ENCODE results near the gene KCP. TPM values are rescaled to one million over a fixed set of nuclear protein-coding genes. Genes with fewer than 3 reads are reported as not detected.

KCP gene
- total RNA-seq, 1 experiment from 2014 or later = 1.6 TPM

DNA sequence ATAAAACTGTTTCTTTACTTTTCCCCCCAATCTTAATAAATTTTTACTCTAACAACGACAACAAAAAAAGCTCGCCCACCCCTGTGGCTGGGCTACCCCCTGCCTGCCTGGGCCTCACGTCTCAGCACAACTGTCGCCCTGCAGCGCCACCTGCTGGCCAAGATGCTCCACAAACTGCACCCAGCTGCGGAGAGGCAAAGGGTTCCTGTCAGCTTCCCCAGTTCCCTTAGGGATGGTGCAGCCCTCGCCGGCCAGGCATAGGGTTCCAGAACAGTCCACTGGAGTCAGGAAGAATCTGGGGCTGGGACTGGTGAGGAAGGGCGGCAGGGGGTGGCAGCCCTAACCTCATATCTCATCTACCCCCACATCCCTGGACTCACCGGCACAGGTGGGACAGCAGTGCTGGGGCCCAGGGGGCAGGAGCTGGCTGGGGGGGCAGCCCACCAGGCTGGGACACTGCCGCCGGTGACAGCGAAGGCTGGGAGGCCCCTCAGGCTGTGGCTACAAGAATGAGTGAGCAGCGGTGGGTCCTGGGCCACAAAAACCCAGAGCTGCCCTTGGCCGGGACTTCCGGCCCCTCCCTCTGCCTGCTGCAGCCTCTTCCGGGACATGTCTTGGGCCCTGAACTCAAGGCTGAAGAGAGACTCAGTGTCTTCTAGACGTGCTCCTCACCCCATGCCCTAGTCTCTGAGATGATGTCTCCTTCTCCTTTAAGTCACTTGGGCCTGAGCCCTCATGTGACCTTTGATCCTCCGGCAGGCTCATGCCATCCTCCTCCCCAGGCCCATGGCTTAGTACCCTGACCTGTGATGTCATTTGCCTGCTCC, 26.7 kb downstream of the KCP start:
- CTCF ChIA-PET = interaction anchor here (0.8 to 1.4 kb wide), 16 partner anchors 9 to 457 kb away, joined by 3 to 10 read pairs (median 4); partner anchors contain the start of genes ATP6V1F and CCDC136
- no peaks in the 10 kb centered on the region for H4K20me1 ChIP-seq (ENCODE audit: insufficient read depth)
- POLR2A ChIA-PET = no interaction called here
- H3K4me1 ChIP-seq (ENCODE audit: control insufficient read depth in 1 of 2, insufficient read depth in 2 of 2, low read length in 2 of 2) = peaks cover 0 to 15% of the 10 kb centered on the region in 2 experiments; a peak in 2 of 4 replicates
- intact Hi-C loops (cut with micrococcal nuclease) = loop anchor here (1.0 to 5.0 kb wide), 3 partner anchors 90 to 457 kb away; no protein-coding TSS in a partner anchor
- no peak overlapping the region for H3K4me2 ChIP-seq (ENCODE audit: low read length)
- ATAC-seq = peak; percentile 71
- DNase-seq (ENCODE audit: low read depth, low spot score) = peak; percentile 58
- no peak overlapping the region for H3K4me3 ChIP-seq (replicated peaks in 1 of 2; ENCODE audit: low read depth in 1 of 2, low read length in 2 of 2)
- H3K36me3 ChIP-seq (ENCODE audit: control insufficient read depth in 1 of 2, insufficient read depth in 2 of 2, low read length in 2 of 2) = no peaks in the 10 kb centered on the region
- peak; percentile 26; the same call in 1 of the 2 replicates for TF ChIP-seq ZFX (IDR thresholded peaks at IDR 0.05)
- TF ChIP-seq CEBPB (IDR thresholded peaks at IDR 0.05; ENCODE audit: low read depth) = no peak
- TF ChIP-seq SIN3A (IDR thresholded peaks at IDR 0.05; ENCODE audit: low read depth) = no peak
- no peak for TF ChIP-seq RAD21 (IDR thresholded peaks at IDR 0.05; ENCODE audit: low read depth)
- TF ChIP-seq CBX3 (IDR thresholded peaks at IDR 0.05; ENCODE audit: low read depth) = no peak
- TF ChIP-seq POLR2A (IDR thresholded peaks at IDR 0.05; ENCODE audit: borderline replicate concordance, extremely low read depth, insufficient read depth, insufficient read length) = no peak
- TF ChIP-seq ZNF274 (IDR thresholded peaks at IDR 0.05; ENCODE audit: low read depth, low read length) = no peak
- TF ChIP-seq TCF7L2 (IDR thresholded peaks at IDR 0.05; ENCODE audit: borderline replicate concordance, extremely low read depth, insufficient read depth, insufficient read length) = no peak
- TF ChIP-seq, protein P1, sequence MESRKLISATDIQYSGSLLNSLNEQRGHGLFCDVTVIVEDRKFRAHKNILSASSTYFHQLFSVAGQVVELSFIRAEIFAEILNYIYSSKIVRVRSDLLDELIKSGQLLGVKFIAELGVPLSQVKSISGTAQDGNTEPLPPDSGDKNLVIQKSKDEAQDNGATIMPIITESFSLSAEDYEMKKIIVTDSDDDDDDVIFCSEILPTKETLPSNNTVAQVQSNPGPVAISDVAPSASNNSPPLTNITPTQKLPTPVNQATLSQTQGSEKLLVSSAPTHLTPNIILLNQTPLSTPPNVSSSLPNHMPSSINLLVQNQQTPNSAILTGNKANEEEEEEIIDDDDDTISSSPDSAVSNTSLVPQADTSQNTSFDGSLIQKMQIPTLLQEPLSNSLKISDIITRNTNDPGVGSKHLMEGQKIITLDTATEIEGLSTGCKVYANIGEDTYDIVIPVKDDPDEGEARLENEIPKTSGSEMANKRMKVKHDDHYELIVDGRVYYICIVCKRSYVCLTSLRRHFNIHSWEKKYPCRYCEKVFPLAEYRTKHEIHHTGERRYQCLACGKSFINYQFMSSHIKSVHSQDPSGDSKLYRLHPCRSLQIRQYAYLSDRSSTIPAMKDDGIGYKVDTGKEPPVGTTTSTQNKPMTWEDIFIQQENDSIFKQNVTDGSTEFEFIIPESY (IDR thresholded peaks at IDR 0.05; ENCODE audit: extremely low read depth, insufficient replicate concordance, low read length) = no peak
- no peak for TF ChIP-seq FOSL1 (IDR thresholded peaks at IDR 0.05; ENCODE audit: low read depth)
- TF ChIP-seq, protein P2, sequence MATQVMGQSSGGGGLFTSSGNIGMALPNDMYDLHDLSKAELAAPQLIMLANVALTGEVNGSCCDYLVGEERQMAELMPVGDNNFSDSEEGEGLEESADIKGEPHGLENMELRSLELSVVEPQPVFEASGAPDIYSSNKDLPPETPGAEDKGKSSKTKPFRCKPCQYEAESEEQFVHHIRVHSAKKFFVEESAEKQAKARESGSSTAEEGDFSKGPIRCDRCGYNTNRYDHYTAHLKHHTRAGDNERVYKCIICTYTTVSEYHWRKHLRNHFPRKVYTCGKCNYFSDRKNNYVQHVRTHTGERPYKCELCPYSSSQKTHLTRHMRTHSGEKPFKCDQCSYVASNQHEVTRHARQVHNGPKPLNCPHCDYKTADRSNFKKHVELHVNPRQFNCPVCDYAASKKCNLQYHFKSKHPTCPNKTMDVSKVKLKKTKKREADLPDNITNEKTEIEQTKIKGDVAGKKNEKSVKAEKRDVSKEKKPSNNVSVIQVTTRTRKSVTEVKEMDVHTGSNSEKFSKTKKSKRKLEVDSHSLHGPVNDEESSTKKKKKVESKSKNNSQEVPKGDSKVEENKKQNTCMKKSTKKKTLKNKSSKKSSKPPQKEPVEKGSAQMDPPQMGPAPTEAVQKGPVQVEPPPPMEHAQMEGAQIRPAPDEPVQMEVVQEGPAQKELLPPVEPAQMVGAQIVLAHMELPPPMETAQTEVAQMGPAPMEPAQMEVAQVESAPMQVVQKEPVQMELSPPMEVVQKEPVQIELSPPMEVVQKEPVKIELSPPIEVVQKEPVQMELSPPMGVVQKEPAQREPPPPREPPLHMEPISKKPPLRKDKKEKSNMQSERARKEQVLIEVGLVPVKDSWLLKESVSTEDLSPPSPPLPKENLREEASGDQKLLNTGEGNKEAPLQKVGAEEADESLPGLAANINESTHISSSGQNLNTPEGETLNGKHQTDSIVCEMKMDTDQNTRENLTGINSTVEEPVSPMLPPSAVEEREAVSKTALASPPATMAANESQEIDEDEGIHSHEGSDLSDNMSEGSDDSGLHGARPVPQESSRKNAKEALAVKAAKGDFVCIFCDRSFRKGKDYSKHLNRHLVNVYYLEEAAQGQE (IDR thresholded peaks at IDR 0.05; ENCODE audit: low read depth) = no peak
- TF ChIP-seq EGR1 (IDR thresholded peaks at IDR 0.05; ENCODE audit: low read depth) = no peak
- TF ChIP-seq, protein P3, sequence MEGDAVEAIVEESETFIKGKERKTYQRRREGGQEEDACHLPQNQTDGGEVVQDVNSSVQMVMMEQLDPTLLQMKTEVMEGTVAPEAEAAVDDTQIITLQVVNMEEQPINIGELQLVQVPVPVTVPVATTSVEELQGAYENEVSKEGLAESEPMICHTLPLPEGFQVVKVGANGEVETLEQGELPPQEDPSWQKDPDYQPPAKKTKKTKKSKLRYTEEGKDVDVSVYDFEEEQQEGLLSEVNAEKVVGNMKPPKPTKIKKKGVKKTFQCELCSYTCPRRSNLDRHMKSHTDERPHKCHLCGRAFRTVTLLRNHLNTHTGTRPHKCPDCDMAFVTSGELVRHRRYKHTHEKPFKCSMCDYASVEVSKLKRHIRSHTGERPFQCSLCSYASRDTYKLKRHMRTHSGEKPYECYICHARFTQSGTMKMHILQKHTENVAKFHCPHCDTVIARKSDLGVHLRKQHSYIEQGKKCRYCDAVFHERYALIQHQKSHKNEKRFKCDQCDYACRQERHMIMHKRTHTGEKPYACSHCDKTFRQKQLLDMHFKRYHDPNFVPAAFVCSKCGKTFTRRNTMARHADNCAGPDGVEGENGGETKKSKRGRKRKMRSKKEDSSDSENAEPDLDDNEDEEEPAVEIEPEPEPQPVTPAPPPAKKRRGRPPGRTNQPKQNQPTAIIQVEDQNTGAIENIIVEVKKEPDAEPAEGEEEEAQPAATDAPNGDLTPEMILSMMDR (IDR thresholded peaks at IDR 0.05 in 2 of 3, conservative IDR thresholded peaks at IDR 0.05 in 1 of 3; ENCODE audit: borderline replicate concordance in 1 of 3, insufficient read depth in 1 of 3, low read depth in 2 of 3, low read length in 2 of 3) = peak in 2 of 3 experiments; percentile 83 to 97; a peak in 4 of 6 replicates
- peak; percentile 65 for TF ChIP-seq YY1 (IDR thresholded peaks at IDR 0.05; ENCODE audit: extremely low read depth, insufficient replicate concordance, low read depth, low read length)
- no peak overlapping the region for H3K27ac ChIP-seq (ENCODE audit: low read depth, low read length)
- H3K27me3 ChIP-seq (ENCODE audit: insufficient read depth, low read length) = no peaks in the 10 kb centered on the region
- H3K79me2 ChIP-seq (ENCODE audit: insufficient read depth, low read length) = no peaks in the 10 kb centered on the region
- RAD21 ChIA-PET (ENCODE audit: low non-redundant PET in 1 of 2, low total read pairs in 2 of 2, uncharacterized antibody in 2 of 2, unreplicated experiment in 2 of 2) = interaction anchor here in 1 of 2 experiments (0.6 to 1.8 kb wide), 2 partner anchors 9 to 457 kb away, joined by 3 to 4 read pairs; no protein-coding TSS in a partner anchor
- no peak overlapping the region for H3K9ac ChIP-seq (ENCODE audit: low read length)
- H2AFZ ChIP-seq (ENCODE audit: low read depth, low read length, poor library complexity, severe bottlenecking) = no peak overlapping the region
- no peaks in the 10 kb centered on the region for H3K9me2 ChIP-seq (ENCODE audit: insufficient read depth)
- no peaks in the 10 kb centered on the region for H3K9me3 ChIP-seq (ENCODE audit: control insufficient read depth in 1 of 2, insufficient read depth in 1 of 2, low read depth in 1 of 2, low read length in 2 of 2)
- no TSS peak for BruUV-seq (replicated peaks)

Data from HCT116 (cell line).